Activated T-helper 1 cell treated with Interleukin-2 at 50 U/mL for 16 hours (primary cell): ENCODE data around the gene MAPKAPK2.
A peak's percentile ranks its signal among the peaks of the same experiment; 100 is the strongest.

ENCODE experiments used
- DNase-seq: peaks from one replicate; pipeline ENCODE4 v3.0.0-alpha.2; 2020; ENCODE audit warnings: low read depth

Gene MAPKAPK2

DNA sequence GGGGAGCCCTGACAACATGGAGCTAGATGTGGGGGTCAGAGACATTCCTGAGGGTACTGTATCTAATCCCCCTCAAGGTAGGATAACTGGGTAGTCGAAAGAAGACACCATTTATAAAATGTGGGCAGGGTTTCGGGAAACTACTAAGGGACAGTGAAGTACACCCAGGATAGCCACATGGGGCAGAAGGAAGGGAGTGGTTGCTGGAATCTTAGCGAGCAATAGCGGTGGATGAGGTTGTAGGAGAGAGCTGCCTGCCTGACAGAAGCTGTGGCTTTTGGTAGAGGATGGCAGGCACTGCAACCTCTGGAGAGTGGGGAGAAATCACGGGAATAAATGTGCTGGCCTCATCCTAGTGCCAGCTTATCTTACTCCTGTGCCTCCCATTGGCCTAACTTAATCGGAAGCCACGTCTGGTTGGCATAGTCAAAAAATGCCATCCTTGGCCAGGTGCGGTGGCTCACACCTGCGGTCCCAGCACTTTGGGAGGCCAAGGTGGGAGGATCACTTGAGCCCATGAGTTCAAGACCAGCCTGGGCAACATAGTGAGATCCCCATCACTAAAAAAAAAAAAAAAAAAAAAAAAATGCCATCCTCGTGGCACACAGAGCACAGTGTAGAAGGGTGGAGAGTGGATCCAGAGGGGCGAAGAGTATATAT, 23.4 kb upstream of the MAPKAPK2 start:
- no peak for DNase-seq

DNA sequence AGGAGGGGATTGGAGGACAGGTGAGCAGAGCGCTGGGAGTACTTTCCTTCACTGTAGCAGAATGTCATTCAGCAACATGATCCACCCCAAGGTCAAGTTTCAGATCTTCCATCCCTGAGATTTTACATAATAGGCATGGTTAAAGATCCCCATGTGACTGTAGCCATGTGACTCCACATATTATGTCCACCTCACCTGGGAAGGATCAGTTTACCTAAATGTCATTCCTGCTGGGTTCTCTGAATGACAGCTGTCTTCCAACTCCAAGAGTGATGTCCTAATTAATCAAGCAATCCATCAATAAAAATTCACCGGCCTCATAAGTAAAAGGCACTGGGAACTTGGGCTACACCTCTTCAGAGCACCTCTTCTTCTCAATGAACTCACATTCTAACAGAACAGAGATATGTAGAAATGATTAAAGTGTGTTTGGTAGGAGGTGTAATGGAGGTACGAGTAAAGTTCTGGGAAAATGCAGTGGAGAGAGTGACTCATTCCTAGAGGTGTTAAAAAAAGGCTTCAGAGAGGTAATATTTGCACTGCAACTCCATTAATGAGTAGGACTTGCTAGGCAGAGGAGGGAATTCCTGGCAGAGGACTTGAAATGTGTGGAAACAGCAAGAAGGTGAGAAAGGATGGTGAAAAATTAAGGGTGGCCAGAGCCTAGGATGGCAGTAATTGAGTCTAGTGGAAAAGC, 22.2 kb upstream of the MAPKAPK2 start:
- DNase-seq, result no peak

DNA sequence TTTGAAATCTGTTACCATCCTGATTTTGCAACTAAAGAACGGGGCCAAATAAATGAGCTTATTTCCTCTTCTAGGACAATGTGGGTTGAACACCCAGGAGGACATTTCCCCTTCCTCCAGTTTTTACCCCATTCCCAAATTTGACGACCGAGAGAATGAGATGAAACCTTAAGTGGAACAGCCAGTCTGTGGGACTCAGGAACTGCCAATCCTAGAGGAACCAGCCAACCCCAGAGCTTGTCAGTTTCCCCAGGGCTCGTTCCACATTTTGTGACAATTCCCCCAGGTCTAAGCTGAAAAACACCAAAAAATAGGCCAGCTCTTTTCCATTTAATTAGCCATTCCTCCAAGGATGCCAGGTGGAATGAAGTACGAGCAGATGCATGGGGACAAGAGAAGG, 21.3 kb upstream of the MAPKAPK2 start:
- no peak for DNase-seq

DNA sequence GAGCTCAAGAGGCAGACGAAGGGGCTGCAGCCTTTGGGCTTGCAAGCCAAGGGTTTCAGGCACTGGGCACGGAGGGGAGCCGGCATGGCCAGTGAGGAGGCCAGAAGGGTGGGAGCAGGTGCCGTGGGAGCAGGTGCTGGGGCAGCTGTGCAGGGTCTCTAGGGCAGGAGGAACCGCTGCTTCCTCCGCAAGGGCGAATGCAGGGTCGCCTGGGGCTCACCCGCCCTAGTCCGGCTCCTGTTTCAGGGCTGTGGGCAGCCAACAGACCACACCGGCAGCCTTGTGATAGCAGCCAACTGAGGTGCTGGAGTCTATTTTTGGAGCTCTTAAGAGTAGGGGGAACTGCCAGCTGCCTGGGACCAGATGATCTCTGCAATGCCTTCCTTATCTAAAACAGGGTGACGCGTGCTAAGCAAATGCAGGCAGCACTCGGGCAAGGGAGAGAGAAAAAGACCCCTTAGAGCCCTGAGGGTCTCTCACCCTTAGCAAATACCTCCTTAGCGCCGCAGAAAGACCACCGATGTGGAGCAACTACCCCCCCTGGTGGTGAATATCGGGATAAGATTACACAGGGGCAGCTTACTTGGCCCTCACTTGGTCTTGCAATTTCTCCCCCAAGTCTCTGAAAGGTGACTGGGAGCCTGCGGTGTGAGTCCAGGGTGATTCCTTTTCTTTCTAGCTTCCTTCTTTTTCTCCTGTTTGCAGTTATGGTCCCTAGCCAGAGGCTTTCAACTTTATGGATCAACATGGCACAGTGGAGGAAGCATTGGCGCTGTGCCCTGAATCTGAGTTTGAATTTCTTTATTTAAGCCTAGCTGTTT, 20.7 kb upstream of the MAPKAPK2 start:
- DNase-seq, result peak; percentile 45

DNA sequence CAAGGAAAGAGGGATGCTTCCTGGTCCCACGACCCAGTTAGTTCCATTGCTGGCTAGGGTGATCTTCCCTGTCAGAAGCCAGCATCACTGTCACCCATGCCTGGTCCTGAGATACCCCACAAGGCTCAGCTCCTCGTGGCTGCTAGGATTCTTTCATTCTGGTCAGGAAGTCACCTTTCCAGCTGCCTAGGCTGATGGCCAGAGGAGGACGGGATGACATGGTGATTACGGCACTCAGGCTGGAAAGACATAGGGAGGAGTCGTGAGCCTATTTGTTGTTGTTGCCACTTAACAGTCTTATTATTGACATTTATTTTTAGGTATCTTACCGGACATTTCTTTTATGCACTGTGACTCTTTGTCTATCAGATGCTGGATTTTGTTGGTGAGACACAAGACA, 20.0 kb upstream of the MAPKAPK2 start:
- no peak for DNase-seq

DNA sequence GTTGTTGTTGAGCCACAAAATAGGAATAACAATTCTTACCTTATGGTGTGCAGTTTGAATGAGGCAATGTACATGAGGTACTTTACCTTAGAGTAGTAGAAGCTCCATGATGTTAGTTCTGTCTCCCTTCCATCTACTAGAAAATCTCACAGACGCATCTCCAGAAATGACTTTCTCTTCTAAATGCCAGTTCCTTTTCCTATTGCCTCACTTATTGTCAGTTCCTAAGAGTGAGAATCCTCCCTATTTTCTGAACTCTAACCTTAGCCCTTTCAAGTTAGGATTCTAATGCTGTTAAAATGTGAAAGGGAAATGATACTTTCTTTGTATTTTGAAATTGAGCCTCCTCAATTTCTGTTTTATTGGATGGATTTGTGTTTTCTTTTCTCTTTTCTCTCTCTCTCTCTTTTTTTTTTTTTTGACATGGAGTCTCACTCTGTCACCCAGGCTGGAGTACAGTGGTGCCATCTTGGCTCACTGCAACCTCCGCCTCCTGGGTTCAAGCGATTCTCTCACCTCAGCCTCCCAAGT, 18.6 kb upstream of the MAPKAPK2 start:
- DNase-seq, result no peak

DNA sequence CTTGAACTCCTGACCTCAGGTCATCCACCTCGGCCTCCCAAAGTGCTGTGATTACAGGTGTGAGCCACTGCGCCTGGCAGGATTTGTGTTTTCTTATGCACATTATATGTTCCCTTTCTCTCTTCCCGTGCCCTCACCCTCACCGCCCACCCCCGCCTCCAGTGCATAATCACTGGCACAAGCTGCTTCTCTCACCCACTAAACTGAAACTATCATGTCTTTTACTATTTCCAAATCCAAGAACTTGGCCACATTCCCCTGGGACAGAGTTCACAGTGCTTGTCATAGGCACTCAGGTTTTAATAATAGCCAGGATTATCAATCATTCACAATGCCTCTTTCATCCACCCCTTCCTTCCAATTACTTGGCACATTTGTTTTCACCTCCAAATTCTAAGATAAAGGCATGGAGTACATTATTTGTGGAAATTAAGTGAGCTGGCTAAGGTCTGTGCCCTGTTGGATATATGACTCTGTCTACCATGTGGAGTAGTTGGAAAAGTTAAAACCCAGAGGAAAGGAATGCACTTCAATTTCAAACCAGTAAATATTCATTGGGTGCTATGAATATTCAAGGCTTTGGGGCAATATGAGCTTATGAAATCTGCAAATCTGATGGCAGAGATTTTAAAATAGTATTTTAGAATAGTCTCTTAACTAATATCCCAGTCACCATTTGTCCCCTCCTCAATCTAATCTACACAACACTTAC, 17.6 kb upstream of the MAPKAPK2 start:
- no peak for DNase-seq

DNA sequence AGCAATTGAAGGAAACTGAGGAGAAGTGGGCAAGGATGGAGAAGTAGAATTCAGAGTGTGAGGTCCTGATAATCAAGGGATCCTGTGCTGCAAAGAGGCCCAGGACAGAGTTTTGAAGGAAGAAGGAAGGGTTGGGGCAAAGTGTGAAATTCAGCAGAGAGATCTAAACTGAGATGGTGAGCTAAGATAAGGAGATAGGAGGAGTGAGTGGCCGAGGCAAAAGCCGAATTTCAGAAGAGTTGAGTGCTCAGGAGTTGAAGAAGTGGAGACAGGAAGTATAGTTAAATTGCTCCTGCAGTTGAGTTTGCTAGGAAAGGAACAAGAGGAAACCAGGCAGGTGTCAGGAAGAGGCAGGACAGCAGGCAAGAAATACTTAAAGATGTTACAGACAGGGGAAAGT, 16.4 kb upstream of the MAPKAPK2 start:
- DNase-seq, result no peak

DNA sequence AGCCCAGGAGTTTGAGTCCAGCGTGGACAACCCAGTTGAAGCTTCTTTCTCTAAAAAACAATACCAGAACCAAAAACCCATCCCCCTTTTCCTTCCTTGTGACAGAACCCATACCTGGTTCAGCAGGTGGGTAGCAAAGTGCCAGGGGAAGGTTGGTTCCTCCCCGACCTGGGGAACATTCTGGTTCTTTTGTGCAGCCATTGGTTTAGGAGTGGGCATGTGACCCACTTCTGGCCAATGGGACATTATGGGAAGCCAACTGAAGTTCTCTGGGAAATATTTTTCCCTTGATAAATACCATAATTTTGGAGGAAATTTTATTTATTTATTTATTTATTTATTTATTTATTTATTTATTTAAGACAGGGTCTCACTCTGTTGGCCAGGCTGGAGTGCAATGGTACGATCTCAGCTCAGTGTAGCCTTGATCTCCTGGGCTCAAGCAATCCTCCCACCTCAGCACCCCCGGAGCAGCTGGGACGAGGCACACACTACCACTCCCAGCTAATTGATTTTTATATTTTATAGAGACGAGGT, 15.8 kb upstream of the MAPKAPK2 start:
- no peak for DNase-seq

DNA sequence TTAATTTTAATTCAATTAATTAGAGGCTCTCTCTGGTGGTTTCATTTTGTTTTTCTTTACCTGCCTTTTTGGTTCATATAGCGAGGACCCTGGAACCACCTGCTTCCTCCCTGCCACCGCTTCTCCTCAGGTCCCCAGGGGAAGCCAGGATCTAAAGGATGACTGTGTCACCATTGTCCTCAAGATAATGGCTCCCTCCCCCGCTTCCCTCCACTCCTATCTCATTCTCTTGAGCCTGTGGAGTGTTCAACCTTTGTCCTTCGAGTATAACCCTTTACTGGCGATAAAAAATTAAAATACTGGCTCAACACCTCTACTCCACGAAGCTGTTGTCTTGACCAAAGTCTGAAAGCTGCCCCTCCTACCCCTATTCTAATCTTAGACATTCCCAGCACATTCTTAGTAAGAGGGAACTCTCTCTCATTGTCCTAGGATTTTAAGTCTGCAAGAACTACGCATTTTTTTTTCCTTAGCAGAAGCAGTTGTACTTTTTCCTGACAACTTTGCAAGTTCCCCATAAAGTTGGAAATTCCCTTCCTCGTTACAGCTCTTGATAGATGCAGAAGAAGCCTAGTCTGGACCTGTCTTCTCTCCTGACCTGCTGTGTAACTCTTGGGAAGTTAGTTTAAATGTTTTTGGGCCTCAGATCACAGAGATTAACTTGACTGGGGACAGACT, 12.6 kb upstream of the MAPKAPK2 start:
- DNase-seq, result no peak

DNA sequence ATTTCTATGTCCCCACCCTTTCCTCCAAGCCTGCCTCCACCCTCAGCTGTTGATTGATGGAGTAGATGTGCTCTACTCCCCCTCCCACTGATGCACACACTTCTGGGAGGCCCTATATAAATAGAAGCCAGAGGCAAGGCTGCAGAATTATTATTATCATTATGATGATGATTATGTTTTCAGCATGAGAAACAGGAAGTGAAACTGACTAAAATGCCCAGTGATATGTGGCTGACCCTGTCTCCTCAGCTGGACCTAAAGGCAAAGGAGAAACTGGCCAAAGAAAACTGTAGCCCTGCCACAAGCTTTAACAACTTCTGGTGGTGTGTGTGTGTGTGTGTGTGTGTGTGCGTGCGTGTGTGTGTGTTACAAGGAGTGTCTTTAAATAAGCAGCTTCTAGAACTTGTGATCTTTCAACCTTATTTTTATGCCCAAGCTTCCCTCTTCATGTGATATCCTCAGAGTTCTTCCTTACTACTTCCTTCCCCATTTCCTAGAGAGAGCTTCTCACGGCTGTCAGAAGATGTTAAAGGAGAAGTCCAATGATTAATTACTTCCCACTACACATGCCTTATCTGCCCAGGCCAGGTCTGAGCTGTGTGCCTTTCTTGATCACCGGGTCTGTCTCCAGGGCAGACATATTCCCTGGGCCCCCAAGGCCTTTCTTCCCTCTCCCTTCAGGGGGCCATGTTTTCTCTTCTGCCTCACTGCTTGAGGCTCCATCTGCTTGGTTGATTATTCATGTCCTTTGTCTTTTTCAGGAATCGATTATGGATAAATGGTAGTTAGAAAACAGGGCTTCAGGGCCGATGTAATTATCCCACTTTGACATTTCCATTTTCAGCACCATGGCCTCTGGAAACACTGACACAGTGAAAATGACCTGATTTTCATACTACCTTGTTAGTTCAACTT, 11.6 kb upstream of the MAPKAPK2 start:
- no peak for DNase-seq

DNA sequence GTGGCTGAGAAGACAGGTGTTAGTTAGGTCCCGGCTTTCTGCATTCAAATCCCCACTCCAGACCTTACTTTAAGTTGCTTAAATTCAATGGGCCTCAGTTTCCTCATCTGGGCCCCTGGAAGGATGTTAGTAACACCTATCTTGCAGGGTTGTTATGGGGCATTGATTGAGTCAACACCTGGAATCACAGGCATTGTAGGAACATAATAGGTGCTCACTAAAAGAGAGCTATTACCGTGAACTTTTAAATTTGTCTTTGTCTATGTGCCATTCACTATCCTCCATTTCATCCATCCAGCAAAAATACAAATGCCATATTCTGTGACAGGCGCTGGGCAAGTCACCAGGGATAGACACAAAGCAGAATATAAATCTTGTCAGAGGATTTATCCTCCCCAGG, 10.5 kb upstream of the MAPKAPK2 start:
- no peak for DNase-seq

DNA sequence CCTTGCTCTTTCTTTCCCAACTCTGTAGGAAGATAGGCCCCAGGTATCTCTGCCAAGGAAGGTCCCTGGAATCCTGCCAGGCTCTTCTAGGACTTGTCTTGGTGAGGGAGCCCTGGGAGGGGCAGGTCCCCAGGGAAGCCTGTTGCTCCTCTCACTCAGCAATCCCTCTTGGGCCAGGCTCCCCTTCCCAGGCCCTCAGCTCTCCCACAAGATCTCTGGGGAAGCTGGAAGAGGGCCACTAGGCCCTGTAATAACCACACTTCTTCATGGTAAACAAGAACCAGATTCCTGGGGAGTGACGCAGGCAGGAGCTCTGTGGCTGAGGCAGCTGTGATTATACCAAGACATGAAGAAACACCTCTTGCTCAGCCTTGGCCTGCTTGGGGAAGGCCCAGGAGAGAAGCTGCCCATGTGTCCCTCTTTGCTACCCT, 9.9 kb upstream of the MAPKAPK2 start:
- DNase-seq, result no peak

DNA sequence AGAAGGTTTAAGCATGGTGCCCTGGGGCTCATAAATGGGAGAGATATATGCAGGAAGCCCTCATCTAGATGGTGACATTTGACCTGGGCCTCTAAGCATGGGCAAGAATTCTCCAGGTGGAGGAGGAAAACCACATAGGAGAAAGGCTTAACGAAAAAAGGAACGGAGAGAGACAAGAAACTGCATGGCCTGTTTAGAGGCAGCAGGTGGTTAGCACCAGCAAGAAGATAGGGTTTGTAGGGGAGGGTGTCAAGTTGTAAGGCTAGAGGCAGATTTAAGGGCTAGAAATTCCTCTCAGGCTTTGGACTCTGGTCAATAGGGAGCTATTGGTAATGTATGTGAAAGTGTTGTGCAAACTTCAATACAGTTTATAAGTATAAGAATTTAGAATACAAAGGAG, 8.2 kb upstream of the MAPKAPK2 start:
- no peak for DNase-seq

DNA sequence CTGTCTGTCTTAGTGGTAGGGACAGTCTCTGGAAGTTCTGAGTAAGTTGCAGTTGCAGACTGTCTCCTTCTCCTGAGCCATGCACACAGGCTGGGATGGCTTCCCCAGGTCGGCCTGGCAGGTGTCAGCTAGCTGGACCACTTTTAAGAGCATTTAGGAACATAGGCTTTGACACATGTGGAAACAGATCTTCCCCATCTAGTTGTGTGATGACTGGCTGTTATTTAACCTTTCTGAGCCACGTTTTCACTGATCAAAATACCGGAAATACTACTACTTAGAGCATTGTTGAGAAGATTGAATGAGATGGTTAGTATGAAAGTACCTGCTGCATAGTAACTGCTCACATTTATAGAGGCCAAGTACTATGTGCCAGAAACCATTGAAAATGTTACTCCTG, 6.2 kb upstream of the MAPKAPK2 start:
- DNase-seq, result no peak

DNA sequence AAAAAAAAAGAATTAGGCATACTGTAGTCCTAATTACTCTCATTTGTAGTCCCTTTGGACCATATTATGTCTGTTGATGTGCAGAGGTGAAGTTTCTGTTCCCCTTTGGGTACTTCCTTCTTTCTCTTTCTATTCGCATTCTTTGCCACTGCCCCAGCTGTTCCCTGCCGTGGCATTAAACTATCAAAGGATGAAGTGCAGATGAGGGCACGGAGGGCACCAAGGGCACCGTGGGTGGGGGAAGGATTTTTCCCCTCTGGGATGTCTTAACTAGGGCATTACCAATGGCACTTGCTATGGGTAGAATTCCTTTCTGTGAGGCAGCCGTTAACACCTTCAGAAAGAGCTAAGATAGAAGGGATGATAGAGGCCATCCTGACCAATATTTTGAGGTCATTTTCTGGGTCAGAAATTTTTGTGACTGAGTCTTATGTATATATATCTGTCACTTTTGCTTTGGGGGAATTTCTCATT, 4.9 kb upstream of the MAPKAPK2 start:
- no peak for DNase-seq

DNA sequence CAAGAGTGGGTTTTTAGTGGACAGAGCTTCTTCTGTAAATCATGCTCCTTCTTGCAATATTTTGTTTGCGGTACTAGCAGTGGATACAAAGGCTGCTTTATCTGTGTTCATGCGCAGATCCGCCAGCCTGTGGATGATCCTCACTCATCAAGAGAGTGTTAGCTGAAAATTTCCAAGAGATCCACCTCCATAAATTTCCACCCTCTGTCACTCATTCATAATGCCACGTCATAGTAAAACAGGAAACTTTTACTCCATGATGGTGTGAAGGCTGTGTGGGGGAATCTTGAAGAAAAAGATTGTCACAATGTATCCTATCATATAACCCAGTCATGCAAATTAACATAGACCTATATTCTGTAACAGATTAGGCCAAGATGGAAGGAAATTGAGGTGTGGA, 4.4 kb upstream of the MAPKAPK2 start:
- no peak for DNase-seq

DNA sequence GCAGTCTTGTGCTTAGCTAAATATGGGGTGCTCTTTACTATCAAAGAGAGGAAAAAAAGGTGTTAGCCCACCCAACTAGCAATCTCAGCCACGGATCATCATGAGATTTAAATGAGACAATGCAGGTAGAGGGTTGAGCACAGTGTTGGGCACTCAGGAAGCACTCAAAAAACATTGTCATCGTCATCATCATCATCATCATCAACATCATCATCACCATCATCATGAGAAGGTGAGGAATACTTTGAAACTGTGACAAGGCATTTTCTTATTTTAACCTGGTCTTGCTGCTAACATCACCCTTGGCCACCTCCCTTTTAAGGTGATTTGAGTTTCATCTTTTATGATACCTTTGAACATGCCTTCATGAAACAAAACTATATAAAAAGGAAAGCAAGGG, 3.3 kb upstream of the MAPKAPK2 start:
- DNase-seq, result no peak

DNA sequence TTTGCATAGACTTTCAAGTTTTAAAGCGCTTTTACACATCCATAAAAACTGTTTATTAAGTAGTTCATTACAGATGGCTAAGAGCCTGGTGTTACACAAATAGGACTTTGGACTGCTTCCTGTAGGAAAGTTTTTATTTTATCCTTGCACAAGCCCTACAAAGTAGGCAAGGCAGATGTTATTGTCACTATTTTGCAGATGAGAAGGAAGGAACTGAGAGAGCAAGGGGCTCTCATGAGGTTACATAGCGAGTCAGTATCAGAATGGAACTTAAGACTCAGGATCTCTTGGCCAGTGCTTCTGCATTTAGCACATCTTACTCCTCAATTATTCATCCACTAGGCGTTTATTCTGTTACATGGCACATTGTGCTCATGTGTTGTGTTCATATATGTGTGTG, 2.6 kb upstream of the MAPKAPK2 start:
- no peak for DNase-seq

DNA sequence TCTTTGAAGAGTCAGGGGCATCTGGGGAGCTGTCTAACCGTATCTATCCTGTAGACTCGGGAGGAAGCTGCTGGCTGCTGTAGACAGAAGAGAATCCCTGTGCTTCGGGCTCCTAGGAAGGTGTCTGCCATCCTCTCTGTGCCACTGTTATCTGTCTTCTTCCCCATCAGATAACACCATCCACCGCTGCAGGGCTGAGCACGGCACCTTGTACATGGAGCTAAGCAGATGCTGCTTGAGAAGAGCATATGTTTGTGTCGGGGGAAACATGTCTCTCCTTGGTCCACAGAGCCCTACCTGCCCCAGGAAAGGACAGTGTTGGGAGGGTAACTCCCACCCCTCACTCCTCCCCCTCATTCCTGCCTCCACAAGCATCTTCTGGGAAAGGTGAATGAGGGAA, 1.4 kb upstream of the MAPKAPK2 start:
- no peak for DNase-seq
